ENCODE data around the gene CFI. TPM values are rescaled to one million over a fixed set of nuclear protein-coding genes. Genes with fewer than 3 reads are reported as not detected.
"Not testable (repeated sequence)": the region's sequence is repeated elsewhere in the genome, so short reads cannot be mapped to it uniquely, and the experiment has no call there.

The CFI gene
- total and polyA plus RNA-seq, 2 donors (not counting 1 experiment from before 2014, with no cell fraction given) = not detected

DNA sequence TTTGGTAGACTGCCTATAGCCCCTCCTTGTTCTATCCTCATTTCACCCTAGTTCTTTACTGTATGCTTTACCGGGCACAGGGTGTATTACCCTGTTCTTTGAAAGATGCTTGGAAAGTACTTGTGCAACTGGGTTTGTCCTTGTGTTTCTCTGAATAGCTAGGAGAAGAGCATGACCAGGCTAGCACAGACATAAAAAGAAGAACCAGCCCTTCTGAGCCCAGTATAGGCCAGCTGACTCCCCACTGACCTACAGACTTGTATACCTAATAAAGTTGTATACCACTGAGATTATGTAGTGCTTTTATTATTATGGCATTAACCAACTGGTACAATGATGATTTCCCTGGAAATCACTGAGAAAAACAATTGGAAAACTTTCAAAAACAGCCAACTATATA, 15.0 kb downstream of the CFI start:
- ATAC-seq (ENCODE audit: low read depth) = no peak
- no peak overlapping the region for H3K4me2 ChIP-seq (replicated peaks; ENCODE audit: low read depth, low read length, poor library complexity, severe bottlenecking)
- H4K20me1 ChIP-seq (ENCODE audit: control insufficient read depth, insufficient read depth, low read length, poor library complexity, severe bottlenecking) = no peaks in the 10 kb centered on the region
- no peak overlapping the region for H3K9ac ChIP-seq (ENCODE audit: low read length)
- H3K27me3 ChIP-seq (replicated peaks in 1 of 4; ENCODE audit: control extremely low read depth in 1 of 4, control insufficient read depth in 3 of 4, insufficient read depth in 4 of 4, low read length in 3 of 4) = no peaks in the 10 kb centered on the region
- Mint-ChIP-seq H3K9me3 (ENCODE audit: insufficient read depth) (no peaks in the 10 kb centered on the region), H3K27ac (no peak overlapping the region), H3K4me3 (no peak overlapping the region), H3K27me3 (peaks cover 21% of the 10 kb centered on the region), H3K4me1 (no peaks in the 10 kb centered on the region)
- POLR2A ChIA-PET = no interaction called here
- peaks cover 0 to 8% (median 2%) of the 10 kb centered on the region in 3 donors for H3K9me3 ChIP-seq (ENCODE audit: control extremely low read depth in 1 of 3, control insufficient read depth in 2 of 3, insufficient read depth in 1 of 3, low read length in 2 of 3)
- no peak for DNase-seq
- no peaks in the 10 kb centered on the region for H3K4me1 ChIP-seq (ENCODE audit: control insufficient read depth in 2 of 2, insufficient read depth in 2 of 2, low read length in 2 of 2)
- TF ChIP-seq, protein P1, sequence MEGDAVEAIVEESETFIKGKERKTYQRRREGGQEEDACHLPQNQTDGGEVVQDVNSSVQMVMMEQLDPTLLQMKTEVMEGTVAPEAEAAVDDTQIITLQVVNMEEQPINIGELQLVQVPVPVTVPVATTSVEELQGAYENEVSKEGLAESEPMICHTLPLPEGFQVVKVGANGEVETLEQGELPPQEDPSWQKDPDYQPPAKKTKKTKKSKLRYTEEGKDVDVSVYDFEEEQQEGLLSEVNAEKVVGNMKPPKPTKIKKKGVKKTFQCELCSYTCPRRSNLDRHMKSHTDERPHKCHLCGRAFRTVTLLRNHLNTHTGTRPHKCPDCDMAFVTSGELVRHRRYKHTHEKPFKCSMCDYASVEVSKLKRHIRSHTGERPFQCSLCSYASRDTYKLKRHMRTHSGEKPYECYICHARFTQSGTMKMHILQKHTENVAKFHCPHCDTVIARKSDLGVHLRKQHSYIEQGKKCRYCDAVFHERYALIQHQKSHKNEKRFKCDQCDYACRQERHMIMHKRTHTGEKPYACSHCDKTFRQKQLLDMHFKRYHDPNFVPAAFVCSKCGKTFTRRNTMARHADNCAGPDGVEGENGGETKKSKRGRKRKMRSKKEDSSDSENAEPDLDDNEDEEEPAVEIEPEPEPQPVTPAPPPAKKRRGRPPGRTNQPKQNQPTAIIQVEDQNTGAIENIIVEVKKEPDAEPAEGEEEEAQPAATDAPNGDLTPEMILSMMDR (IDR thresholded peaks at IDR 0.05) = no peak
- no peak for TF ChIP-seq EZH2 (IDR thresholded peaks at IDR 0.05; ENCODE audit: borderline replicate concordance, insufficient read depth, low read depth, low read length, poor library complexity, severe bottlenecking)
- no peak overlapping the region for H3K27ac ChIP-seq (ENCODE audit: low read length in 2 of 2)
- no peaks in the 10 kb centered on the region for H3K36me3 ChIP-seq (replicated peaks in 1 of 2; ENCODE audit: control extremely low read depth in 1 of 2, control insufficient read depth in 1 of 2, extremely low read depth in 1 of 2, insufficient read depth in 2 of 2, low read length in 1 of 2)
- intact Hi-C loops (cut with micrococcal nuclease) = no loop called here
- H2AFZ ChIP-seq (ENCODE audit: insufficient read depth, low read depth, low read length, poor library complexity, severe bottlenecking) = no peak overlapping the region
- no peak overlapping the region for H3K4me3 ChIP-seq (ENCODE audit: control extremely low read depth in 1 of 5, extremely low read depth in 1 of 5, insufficient read depth in 1 of 5, low read depth in 2 of 5, low read length in 4 of 5)
- no CpG with 5 or more reads among the region's 1 CpG for WGBS (ENCODE audit: insufficient coverage)
- CTCF ChIA-PET = no interaction called here
- H3K79me2 ChIP-seq (ENCODE audit: control insufficient read depth, insufficient read depth, low read length) = no peaks in the 10 kb centered on the region

DNA sequence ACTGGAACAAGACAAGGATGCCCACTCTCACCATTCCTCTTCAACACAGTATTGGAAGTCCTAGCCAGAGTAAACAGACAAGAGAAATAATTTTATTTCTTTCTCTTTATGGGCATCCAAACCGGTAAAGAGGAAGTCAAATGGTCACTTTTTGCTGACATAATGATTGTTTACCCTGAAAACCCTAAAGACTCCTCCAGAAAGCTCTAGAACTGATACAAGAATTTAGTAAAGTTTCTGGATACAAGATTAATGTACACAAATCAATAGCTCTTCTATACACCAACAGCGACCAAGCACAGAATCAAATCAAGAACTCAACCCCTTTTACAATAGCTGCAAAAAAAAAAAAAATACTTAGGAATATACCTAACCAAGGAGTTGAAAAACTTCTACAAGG, 19.7 kb downstream of the CFI start:
- DNase-seq; H3K27me3 ChIP-seq (replicated peaks in 1 of 4; ENCODE audit: control extremely low read depth in 1 of 4, control insufficient read depth in 3 of 4, insufficient read depth in 4 of 4, low read length in 3 of 4); POLR2A ChIA-PET; H3K27ac ChIP-seq (ENCODE audit: low read length in 2 of 2); H3K4me3 ChIP-seq (ENCODE audit: control extremely low read depth in 1 of 5, extremely low read depth in 1 of 5, insufficient read depth in 1 of 5, low read depth in 2 of 5, low read length in 4 of 5); H3K36me3 ChIP-seq (replicated peaks in 1 of 2; ENCODE audit: control extremely low read depth in 1 of 2, control insufficient read depth in 1 of 2, extremely low read depth in 1 of 2, insufficient read depth in 2 of 2, low read length in 1 of 2); intact Hi-C loops (cut with micrococcal nuclease); H3K27ac Mint-ChIP-seq; H3K79me2 ChIP-seq (ENCODE audit: control insufficient read depth, insufficient read depth, low read length); H4K20me1 ChIP-seq (ENCODE audit: control insufficient read depth, insufficient read depth, low read length, poor library complexity, severe bottlenecking); H3K4me1 ChIP-seq (ENCODE audit: control insufficient read depth in 2 of 2, insufficient read depth in 2 of 2, low read length in 2 of 2); H3K9ac ChIP-seq (ENCODE audit: low read length); H2AFZ ChIP-seq (ENCODE audit: insufficient read depth, low read depth, low read length, poor library complexity, severe bottlenecking); ATAC-seq (ENCODE audit: low read depth); H3K4me2 ChIP-seq (replicated peaks; ENCODE audit: low read depth, low read length, poor library complexity, severe bottlenecking); H3K27me3 Mint-ChIP-seq; H3K9me3 Mint-ChIP-seq (ENCODE audit: insufficient read depth); H3K9me3 ChIP-seq (ENCODE audit: control extremely low read depth in 1 of 3, control insufficient read depth in 2 of 3, insufficient read depth in 1 of 3, low read length in 2 of 3); H3K4me3 Mint-ChIP-seq; H3K4me1 Mint-ChIP-seq; CTCF ChIA-PET: not testable (repeated sequence)
- WGBS (ENCODE audit: insufficient coverage) = no CpG with 5 or more reads among the region's 2 CpGs
